Endothelial cell of umbilical vein (primary cell): ENCODE measurements around the gene ZNF709. TPM values are rescaled to one million over a fixed set of nuclear protein-coding genes. Genes with fewer than 3 reads are reported as not detected.

Experiments
- BruUV-seq: library from RNA; stranded (reverse); fragments of 400-500 nt; replicated peaks from 2 replicates; lab custom pipeline; 2021; lab: Mats Ljungman, UMichigan
- CTCF ChIA-PET: fragments of 300-600, 350-600 bp; sonication (Branson Sonifier 250); formaldehyde crosslinking; loops from one replicate; lab custom pipeline; 2021; ENCODE audit warnings: antibody characterized with exemption, inconsistent platforms; lab: Charles Lee
- POLR2A ChIA-PET: fragments of 300-600, 350-600 bp; sonication (Branson Sonifier 250); formaldehyde crosslinking; loops from one replicate; lab custom pipeline; 2021; ENCODE audit warnings: antibody characterized with exemption, inconsistent platforms; lab: Charles Lee
- DNase-seq: peaks from one replicate; pipeline ENCODE4 v3.0.0-alpha.2; 2011; ENCODE audit warnings: low read depth, low spot score
- FAIRE-seq: peaks from 2 replicates; lab custom pipeline; 2011; peaks lifted over from hg19 to GRCh38; lab: Jason Lieb, UNC
- H2AFZ ChIP-seq: 2 replicates; pipeline ENCODE4 v1.6.0; 2012; ENCODE audit warnings: low read depth, low read length, control low read depth, inconsistent platforms
- H3K27ac ChIP-seq: 2 replicates; pipeline ENCODE4 v1.5.1; 2011; ENCODE audit warnings: low read depth, mild to moderate bottlenecking, control low read depth, low read length, moderate library complexity; ENCODE audit not compliant: insufficient read depth
- H3K27me3 ChIP-seq, 2 experiments: 2 replicates each; pipeline versions ENCODE4 v1.6.0 to v1.6.1; 2011; ENCODE audit warnings: low read length in 2 of 2, mixed read lengths in 1 of 2; ENCODE audit not compliant: control insufficient read depth in 2 of 2, insufficient read depth in 2 of 2
- H3K36me3 ChIP-seq, 2 experiments: 2 replicates in 1 of 2; 3 replicates in 1 of 2; pipeline ENCODE4 v1.5.1; 2011; ENCODE audit warnings: low read length in 2 of 2, mild to moderate bottlenecking in 1 of 2, moderate library complexity in 1 of 2; ENCODE audit not compliant: control insufficient read depth in 2 of 2, insufficient read depth in 2 of 2; ENCODE audit errors: extremely low read depth in 1 of 2
- H3K4me1 ChIP-seq: 3 replicates; pipeline ENCODE4 v1.5.1; 2011; ENCODE audit warnings: mild to moderate bottlenecking, low read length; ENCODE audit not compliant: control insufficient read depth, insufficient read depth; ENCODE audit errors: extremely low read depth
- H3K4me2 ChIP-seq: 2 replicates; pipeline ENCODE4 v1.6.1; 2011; ENCODE audit warnings: low read length, control low read depth, mixed read lengths; ENCODE audit not compliant: insufficient read depth
- H3K4me3 ChIP-seq, 3 experiments: fragments of 200-600 bp in 1 of 3; sonication (generic), shearing (Covaris generic) in 1 of 3; replicated peaks in 1 of 3; 2 replicates each; pipeline ENCODE4 v1.5.1; 2011 to 2016; ENCODE audit warnings: control low read depth in 3 of 3, low read length in 3 of 3, mild to moderate bottlenecking in 2 of 3, inconsistent platforms in 1 of 3, low read depth in 1 of 3, moderate library complexity in 1 of 3; ENCODE audit not compliant: insufficient read depth in 1 of 3
- H3K79me2 ChIP-seq: 2 replicates; pipeline ENCODE4 v1.6.0; 2012; ENCODE audit warnings: low read length, inconsistent platforms; ENCODE audit not compliant: control insufficient read depth, insufficient read depth
- H3K9ac ChIP-seq: replicated peaks from 2 replicates; pipeline ENCODE3; 2011; ENCODE audit warnings: low read length, control low read depth; ENCODE audit not compliant: insufficient read depth; ENCODE audit errors: extremely low read depth
- H3K9me1 ChIP-seq: replicated peaks from 3 replicates; pipeline ENCODE4 v1.6.0; 2011; ENCODE audit warnings: mild to moderate bottlenecking, low read length; ENCODE audit not compliant: control insufficient read depth, insufficient read depth; ENCODE audit errors: extremely low read depth
- H3K9me3 ChIP-seq: replicated peaks from 2 replicates; pipeline ENCODE4 v1.5.1; 2012; ENCODE audit warnings: low read length, inconsistent platforms; ENCODE audit not compliant: control insufficient read depth, insufficient read depth
- H4K20me1 ChIP-seq: replicated peaks from 2 replicates; pipeline ENCODE3; 2011; ENCODE audit warnings: mild to moderate bottlenecking, low read length; ENCODE audit not compliant: control insufficient read depth, insufficient read depth; ENCODE audit errors: extremely low read depth
- FOS ChIP-seq: IDR thresholded peaks from 2 replicates; pipeline ENCODE4 v1.6.1; 2011; ENCODE audit warnings: mild to moderate bottlenecking, low read length, moderate library complexity, borderline replicate concordance; ENCODE audit not compliant: insufficient read depth
- GATA2 ChIP-seq: IDR thresholded peaks from 2 replicates; pipeline ENCODE4 v1.7.0; 2011; ENCODE audit warnings: low read depth, mild to moderate bottlenecking, moderate library complexity, mixed read lengths, low read length; ENCODE audit not compliant: insufficient read length, insufficient read depth
- JUN ChIP-seq: IDR thresholded peaks from 2 replicates; pipeline ENCODE4 v1.6.1; 2011; ENCODE audit warnings: borderline replicate concordance, low read depth; ENCODE audit not compliant: insufficient read length, insufficient read depth
- MYC ChIP-seq: IDR thresholded peaks from one replicate; pipeline ENCODE4 v1.6.1; 2011; ENCODE audit warnings: mild to moderate bottlenecking, low read depth, low read length
- POLR2A ChIP-seq: IDR thresholded peaks from 2 replicates; pipeline ENCODE4 v1.6.1; 2012; ENCODE audit warnings: low read depth, mild to moderate bottlenecking, control low read depth, low read length
- POLR2AphosphoS5 ChIP-seq: IDR thresholded peaks from 2 replicates; pipeline ENCODE4 v1.6.1; 2012; ENCODE audit warnings: low read depth, mild to moderate bottlenecking, control low read depth, low read length, moderate library complexity; ENCODE audit not compliant: insufficient read depth
- dilution Hi-C: fragments of 300-500 bp; cut with MboI; formaldehyde crosslinking; loops from one replicate; pipeline ENCODE4 v1.15.0; 2019; ENCODE audit warnings: low sequenced_read_pairs; ENCODE audit not compliant: extremely low pct_ligation_motif_present
- intact Hi-C: fragments of 100-400 bp; cut with micrococcal nuclease; formaldehyde crosslinking; loops from one replicate; pipeline ENCODE4 v1.10.0; 2022
- polyA plus RNA-seq, 4 experiments: library from polyadenylated mRNA; depleted of rRNA in 3 of 4; stranded (reverse) in 3 of 4; unstranded in 1 of 4; fragments of >200 nt; gene quantifications; 2 replicates each; pipeline versions ENCODE4 v1.2.1 to v1.2.3, GENCODE V29; 2011 to 2012; ENCODE audit warnings: missing spikeins in 1 of 4
- total RNA-seq: library from RNA; stranded (reverse); gene quantifications from 2 replicates; pipeline ENCODE4 v1.2.3, GENCODE V29; 2021
- TF ChIP-seq, protein P1 (sequence below), 2 donors: IDR thresholded peaks; 1 replicate in 1 of 2; 2 replicates in 1 of 2; pipeline ENCODE4 v1.5.1; 2011; ENCODE audit warnings: low read length in 2 of 2, mild to moderate bottlenecking in 2 of 2, moderate library complexity in 2 of 2, control low read depth in 1 of 2, inconsistent platforms in 1 of 2, low read depth in 1 of 2; ENCODE audit not compliant: insufficient read depth in 1 of 2; ENCODE audit errors: extremely low read depth in 1 of 2
- TF ChIP-seq, protein P2 (sequence below): IDR thresholded peaks from 2 replicates; pipeline ENCODE4 v1.6.1; 2011; ENCODE audit not compliant: insufficient read depth, insufficient read length

Gene ZNF709
- total and polyA plus RNA-seq, 2 donors (not counting 3 experiments of a cell fraction or from before 2014, with no cell fraction given): 0.65 to 1.8 TPM

DNA sequence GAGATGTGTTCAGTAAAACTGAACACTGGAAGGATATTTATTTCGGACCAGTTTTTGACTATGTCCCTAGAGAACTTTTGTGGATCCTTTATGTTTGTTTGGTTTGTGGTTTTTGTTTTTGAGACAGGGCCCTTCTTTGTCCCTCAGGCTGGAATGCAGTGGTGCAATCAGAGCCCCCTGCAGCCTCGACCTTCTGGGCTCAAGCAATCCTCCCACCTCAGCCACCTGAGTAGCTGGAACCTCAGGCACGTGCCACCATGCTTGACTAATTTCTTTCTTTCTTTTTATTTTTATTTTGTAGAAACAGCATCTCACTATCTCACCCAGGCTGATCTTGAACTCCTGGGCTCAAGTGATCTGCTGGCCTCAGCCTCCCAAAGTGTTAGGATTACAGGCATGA is 955 bp upstream of the ZNF709 start:
- no peak overlapping the region for H3K4me2 ChIP-seq
- dilution Hi-C loops: no loop called here
- TF ChIP-seq, protein P1, sequence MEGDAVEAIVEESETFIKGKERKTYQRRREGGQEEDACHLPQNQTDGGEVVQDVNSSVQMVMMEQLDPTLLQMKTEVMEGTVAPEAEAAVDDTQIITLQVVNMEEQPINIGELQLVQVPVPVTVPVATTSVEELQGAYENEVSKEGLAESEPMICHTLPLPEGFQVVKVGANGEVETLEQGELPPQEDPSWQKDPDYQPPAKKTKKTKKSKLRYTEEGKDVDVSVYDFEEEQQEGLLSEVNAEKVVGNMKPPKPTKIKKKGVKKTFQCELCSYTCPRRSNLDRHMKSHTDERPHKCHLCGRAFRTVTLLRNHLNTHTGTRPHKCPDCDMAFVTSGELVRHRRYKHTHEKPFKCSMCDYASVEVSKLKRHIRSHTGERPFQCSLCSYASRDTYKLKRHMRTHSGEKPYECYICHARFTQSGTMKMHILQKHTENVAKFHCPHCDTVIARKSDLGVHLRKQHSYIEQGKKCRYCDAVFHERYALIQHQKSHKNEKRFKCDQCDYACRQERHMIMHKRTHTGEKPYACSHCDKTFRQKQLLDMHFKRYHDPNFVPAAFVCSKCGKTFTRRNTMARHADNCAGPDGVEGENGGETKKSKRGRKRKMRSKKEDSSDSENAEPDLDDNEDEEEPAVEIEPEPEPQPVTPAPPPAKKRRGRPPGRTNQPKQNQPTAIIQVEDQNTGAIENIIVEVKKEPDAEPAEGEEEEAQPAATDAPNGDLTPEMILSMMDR (IDR thresholded peaks at IDR 0.05; ENCODE audit: extremely low read depth in 1 of 2, insufficient read depth in 1 of 2, low read depth in 1 of 2, low read length in 2 of 2): no peak
- TF ChIP-seq POLR2A (no peak), FOS (no peak), MYC (no peak), GATA2 (no peak), JUN (no peak), POLR2AphosphoS5 (no peak)
- TF ChIP-seq, protein P2, sequence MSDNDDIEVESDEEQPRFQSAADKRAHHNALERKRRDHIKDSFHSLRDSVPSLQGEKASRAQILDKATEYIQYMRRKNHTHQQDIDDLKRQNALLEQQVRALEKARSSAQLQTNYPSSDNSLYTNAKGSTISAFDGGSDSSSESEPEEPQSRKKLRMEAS: no peak
- no peaks in the 10 kb centered on the region for H4K20me1 ChIP-seq
- peak overlapping the region; percentile 98 for H2AFZ ChIP-seq
- H3K9ac ChIP-seq: no peak overlapping the region
- CTCF ChIA-PET: no interaction called here
- no peaks in the 10 kb centered on the region for H3K36me3 ChIP-seq
- H3K27me3 ChIP-seq: no peaks in the 10 kb centered on the region
- H3K4me3 ChIP-seq: no peak overlapping the region
- H3K9me1 ChIP-seq: no peaks in the 10 kb centered on the region
- no peak for FAIRE-seq
- H3K4me1 ChIP-seq: peaks cover 7% of the 10 kb centered on the region
- no peaks in the 10 kb centered on the region for H3K79me2 ChIP-seq
- intact Hi-C loops: no loop called here
- POLR2A ChIA-PET: no interaction called here
- H3K9me3 ChIP-seq: no peaks in the 10 kb centered on the region
- DNase-seq: no peak
- no peak overlapping the region for H3K27ac ChIP-seq
- no TSS peak for BruUV-seq
